PFSK-1 (cell line): ENCODE results near the gene SH3RF1.

Source experiments
- FOXP2 ChIP-seq: optimal IDR thresholded peaks from 2 replicates; pipeline ENCODE3; 2011; ENCODE audit warnings: borderline replicate concordance, control low read depth, inconsistent platforms; ENCODE audit not compliant: insufficient read depth; ENCODE audit errors: extremely low read length, extremely low read depth
- POLR2AphosphoS5 ChIP-seq: IDR thresholded peaks from 2 replicates; pipeline ENCODE4 v1.6.1; 2012; ENCODE audit warnings: low read depth, mild to moderate bottlenecking, control low read depth, low read length, moderate library complexity
- REST ChIP-seq, 2 experiments: IDR thresholded peaks; 2 replicates each; pipeline versions ENCODE4 v1.6.1 to v1.8.0; 2011 to 2012; ENCODE audit warnings: low read depth in 2 of 2, low read length in 2 of 2, control low read depth in 1 of 2, inconsistent platforms in 1 of 2, mild to moderate bottlenecking in 1 of 2, moderate library complexity in 1 of 2; ENCODE audit not compliant: insufficient read depth in 1 of 2
- SIN3A ChIP-seq: IDR thresholded peaks from 2 replicates; pipeline ENCODE4 v1.6.1; 2012; ENCODE audit warnings: mild to moderate bottlenecking, low read length, moderate library complexity, borderline replicate concordance; ENCODE audit not compliant: insufficient read depth
- TAF1 ChIP-seq: IDR thresholded peaks from 2 replicates; pipeline ENCODE4 v1.6.1; 2012; ENCODE audit warnings: low read length, control low read depth, borderline replicate concordance; ENCODE audit not compliant: insufficient read depth

GRCh38 chr4:169311643-169312365, 41.0 kb upstream of the SH3RF1 start:
- TF ChIP-seq POLR2AphosphoS5 (no peak), TAF1 (no peak), REST (IDR thresholded peaks at IDR 0.05; ENCODE audit: insufficient read depth in 1 of 2, low read depth in 2 of 2, low read length in 2 of 2) (no peak), SIN3A (no peak), FOXP2 (no peak)
